ENCODE data around the gene WDPCP.
"Not testable (repeated sequence)": the region's sequence is repeated elsewhere in the genome, so short reads cannot be mapped to it uniquely, and the experiment has no call there.

WDPCP gene

GRCh38 chr2:63438181-63438580 is 150.1 kb downstream of the WDPCP start:
- DNase-seq: no peak

GRCh38 chr2:63436488-63436887 is 151.8 kb downstream of the WDPCP start:
- no peak for DNase-seq

GRCh38 chr2:63435070-63435469 is 153.2 kb downstream of the WDPCP start:
- DNase-seq: no peak

GRCh38 chr2:63434024-63435001 is 154.0 kb downstream of the WDPCP start:
- no peak for DNase-seq

- no peak for DNase-seq
These were observed 155.9 kb downstream of the WDPCP start for GRCh38 chr2:63432373-63432772.

- DNase-seq: no peak
These were observed 162.7 kb downstream of the WDPCP start for GRCh38 chr2:63425606-63426005.

GRCh38 chr2:63425079-63425416 is 163.2 kb downstream of the WDPCP start:
- no peak for DNase-seq

- DNase-seq: peak; percentile 18
These were observed 163.8 kb downstream of the WDPCP start for GRCh38 chr2:63424329-63425078.

GRCh38 chr2:63422556-63422955 is 165.7 kb downstream of the WDPCP start:
- DNase-seq: no peak

GRCh38 chr2:63408530-63408929 is 179.7 kb downstream of the WDPCP start:
- DNase-seq: no peak

- no peak for DNase-seq
These were observed 181.6 kb downstream of the WDPCP start for GRCh38 chr2:63406641-63407040.

GRCh38 chr2:63403820-63404219 is 184.5 kb downstream of the WDPCP start:
- DNase-seq: no peak

GRCh38 chr2:63402889-63403288 is 185.4 kb downstream of the WDPCP start:
- DNase-seq: not testable (repeated sequence)

- DNase-seq: no peak
These were observed 189.1 kb downstream of the WDPCP start for GRCh38 chr2:63399156-63399555.

- no peak for DNase-seq
These were observed 208.8 kb downstream of the WDPCP start for GRCh38 chr2:63379451-63379850.

GRCh38 chr2:63378589-63378988 is 209.7 kb downstream of the WDPCP start:
- no peak for DNase-seq

GRCh38 chr2:63374341-63374740 is 213.9 kb downstream of the WDPCP start:
- no peak for DNase-seq

- DNase-seq: no peak
These were observed 215.7 kb downstream of the WDPCP start for GRCh38 chr2:63372549-63372948.

- no peak for DNase-seq
These were observed 219.1 kb downstream of the WDPCP start for GRCh38 chr2:63369146-63369545.

GRCh38 chr2:63364866-63365265 is 223.4 kb downstream of the WDPCP start:
- DNase-seq: no peak

GRCh38 chr2:63357722-63358121 is 230.6 kb downstream of the WDPCP start:
- DNase-seq: not testable (repeated sequence)

- no peak for DNase-seq
These were observed 240.9 kb downstream of the WDPCP start for GRCh38 chr2:63347361-63347760.

- no peak for DNase-seq
These were observed 241.9 kb downstream of the WDPCP start for GRCh38 chr2:63346411-63346810.

- DNase-seq: no peak
These were observed 243.0 kb downstream of the WDPCP start for GRCh38 chr2:63345285-63345633.

Data from SIG-M5 (cell line).